ENCODE results near the gene FGD6. TPM values are rescaled to one million over a fixed set of nuclear protein-coding genes. Genes with fewer than 3 reads are reported as not detected.

The FGD6 gene
- total RNA-seq: 10 to 100 TPM; 14.6 to 26.4 TPM
- polyA plus RNA-seq: 1 to 10 TPM; 2.4 to 3.4 TPM
- long read RNA-seq, donor 1, full-length matches to known transcripts: 2 of 2 reads
- long read RNA-seq, donor 1, partial matches to known transcripts: 0 of 2 reads
- long read RNA-seq, donor 1, other reads (novel, unspliced or antisense): 0 of 2 reads
- long read RNA-seq, donor 2, full-length matches to known transcripts: 1 of 1 reads
- long read RNA-seq, donor 2, partial matches to known transcripts: 0 of 1 reads
- long read RNA-seq, donor 2, other reads (novel, unspliced or antisense): 0 of 1 reads
- long read RNA-seq, donor 3, full-length matches to known transcripts: 2 of 2 reads
- long read RNA-seq, donor 3, partial matches to known transcripts: 0 of 2 reads
- long read RNA-seq, donor 3, other reads (novel, unspliced or antisense): 0 of 2 reads
- long read RNA-seq, donor 4: 0 reads
- long read RNA-seq, donor 5, full-length matches to known transcripts: 1 of 1 reads
- long read RNA-seq, donor 5, partial matches to known transcripts: 0 of 1 reads
- long read RNA-seq, donor 5, other reads (novel, unspliced or antisense): 0 of 1 reads

DNA sequence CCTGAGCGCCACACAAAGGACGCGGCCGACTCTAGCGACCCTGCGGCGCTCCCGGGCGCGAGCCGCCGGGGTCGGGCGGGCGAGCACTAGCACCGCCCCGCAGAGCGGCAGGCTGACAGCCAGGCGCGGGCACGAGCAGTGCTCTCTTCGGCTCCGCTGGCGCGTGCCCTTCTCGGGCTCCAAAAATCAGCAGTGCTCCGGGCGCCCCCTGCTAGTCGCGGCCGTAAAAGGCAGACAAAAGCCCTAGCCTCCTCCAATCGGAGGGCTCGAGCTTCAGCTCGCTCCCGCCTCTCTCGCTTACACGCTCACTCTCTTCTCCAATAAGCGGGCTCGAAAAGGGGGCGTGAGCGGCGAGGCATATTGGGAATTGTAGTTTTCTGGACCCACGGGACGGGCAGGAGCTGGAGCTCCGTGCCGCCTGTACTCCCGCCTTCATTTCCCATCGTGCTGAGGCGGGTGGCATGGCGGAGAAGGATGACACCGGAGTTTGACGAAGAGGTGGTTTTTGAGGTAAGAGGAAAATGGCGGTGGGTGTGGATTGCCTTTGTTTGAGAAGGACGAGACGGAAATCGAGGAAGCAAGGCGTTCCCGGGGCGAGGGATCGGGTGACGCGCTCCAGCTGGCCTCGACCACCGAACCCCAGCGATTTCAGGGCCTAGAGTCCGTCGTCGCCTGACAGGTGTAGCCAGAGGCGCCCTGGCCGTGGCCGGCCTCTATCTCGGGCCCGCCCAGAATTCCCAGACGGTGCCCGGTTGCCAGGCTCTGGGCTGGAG, at the start of gene FGD6, which contains the start of gene VEZT:
Gene FGD6 (minus strand): TSS at position 91 of the 773 bp plus-strand sequence. CDS start 227 bp downstream, outside the sequence.
Gene VEZT (plus strand): TSS at position 431 of the 773 bp plus-strand sequence. CDS start 44 bp downstream, at position 475.
- peaks cover 3 to 15% (median 8%) of the 10 kb centered on the region in 5 donors for H3K4me1 ChIP-seq (ENCODE audit: control insufficient read depth in 5 of 5, insufficient read depth in 5 of 5, low read length in 5 of 5)
- whole genome bisulfite sequencing, 2 donors: 0 to 1% methylated on average over 64 to 75 of the region's 75 CpGs
- ATAC-seq (ENCODE audit: insufficient read depth, low FRiP score): peak; percentile 96

GRCh38 chr12:95266254-95266653, 49.0 kb upstream of the FGD6 start:
- no peak overlapping the region for H3K27ac ChIP-seq (ENCODE audit: low read depth in 1 of 2, low read length in 1 of 2)
- no peak for DNase-seq
- H3K4me3 ChIP-seq: no peak overlapping the region
- peaks cover 4 to 26% (median 17%) of the 10 kb centered on the region in 4 donors for H3K36me3 ChIP-seq (ENCODE audit: control insufficient read depth in 4 of 4, insufficient read depth in 4 of 4, low read length in 4 of 4)
- no peak for ATAC-seq (ENCODE audit: insufficient read depth, low FRiP score)
- TF ChIP-seq, protein P1, sequence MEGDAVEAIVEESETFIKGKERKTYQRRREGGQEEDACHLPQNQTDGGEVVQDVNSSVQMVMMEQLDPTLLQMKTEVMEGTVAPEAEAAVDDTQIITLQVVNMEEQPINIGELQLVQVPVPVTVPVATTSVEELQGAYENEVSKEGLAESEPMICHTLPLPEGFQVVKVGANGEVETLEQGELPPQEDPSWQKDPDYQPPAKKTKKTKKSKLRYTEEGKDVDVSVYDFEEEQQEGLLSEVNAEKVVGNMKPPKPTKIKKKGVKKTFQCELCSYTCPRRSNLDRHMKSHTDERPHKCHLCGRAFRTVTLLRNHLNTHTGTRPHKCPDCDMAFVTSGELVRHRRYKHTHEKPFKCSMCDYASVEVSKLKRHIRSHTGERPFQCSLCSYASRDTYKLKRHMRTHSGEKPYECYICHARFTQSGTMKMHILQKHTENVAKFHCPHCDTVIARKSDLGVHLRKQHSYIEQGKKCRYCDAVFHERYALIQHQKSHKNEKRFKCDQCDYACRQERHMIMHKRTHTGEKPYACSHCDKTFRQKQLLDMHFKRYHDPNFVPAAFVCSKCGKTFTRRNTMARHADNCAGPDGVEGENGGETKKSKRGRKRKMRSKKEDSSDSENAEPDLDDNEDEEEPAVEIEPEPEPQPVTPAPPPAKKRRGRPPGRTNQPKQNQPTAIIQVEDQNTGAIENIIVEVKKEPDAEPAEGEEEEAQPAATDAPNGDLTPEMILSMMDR (IDR thresholded peaks at IDR 0.05; ENCODE audit: control extremely low read depth, extremely low read depth): no peak
- H3K9me3 ChIP-seq (ENCODE audit: control insufficient read depth in 4 of 4, insufficient read depth in 3 of 4, low read length in 3 of 4): no peaks in the 10 kb centered on the region
- no peaks in the 10 kb centered on the region for H3K27me3 ChIP-seq (ENCODE audit: control insufficient read depth in 3 of 3, insufficient read depth in 3 of 3, low read length in 2 of 3)
- no peak overlapping the region for H3K9ac ChIP-seq (ENCODE audit: insufficient read depth in 1 of 2, low read length in 2 of 2)
- H3K4me1 ChIP-seq (ENCODE audit: control insufficient read depth in 5 of 5, insufficient read depth in 5 of 5, low read length in 5 of 5): peaks cover 0 to 5% (median 0%) of the 10 kb centered on the region in 5 donors
- WGBS, 2 donors: 88 to 98% methylated on average over 6 of the region's 6 CpGs

More for the DNA sequence above, at the start of gene FGD6, which contains the start of gene VEZT:
- Histone ChIP-seq H3K27me3 (ENCODE audit: control insufficient read depth in 3 of 3, insufficient read depth in 3 of 3, low read length in 2 of 3) (no peaks in the 10 kb centered on the region), H3K9me3 (ENCODE audit: control insufficient read depth in 4 of 4, insufficient read depth in 3 of 4, low read length in 3 of 4) (no peaks in the 10 kb centered on the region), H3K9ac (ENCODE audit: insufficient read depth in 1 of 2, low read length in 2 of 2) (peak within 1 kb of the TSS; percentile 63 to 96), H3K27ac (ENCODE audit: low read depth in 1 of 2, low read length in 1 of 2) (peak within 1 kb of the TSS; percentile 96 to 97), H3K36me3 (ENCODE audit: control insufficient read depth in 4 of 4, insufficient read depth in 4 of 4, low read length in 4 of 4) (no peaks in the 10 kb centered on the region), H3K4me3 (peak within 1 kb of the TSS; percentile 69)
- DNase-seq: peak; percentile 100
- TF ChIP-seq, protein P1 (IDR thresholded peaks at IDR 0.05; ENCODE audit: control extremely low read depth, extremely low read depth): peak; percentile 47

DNA sequence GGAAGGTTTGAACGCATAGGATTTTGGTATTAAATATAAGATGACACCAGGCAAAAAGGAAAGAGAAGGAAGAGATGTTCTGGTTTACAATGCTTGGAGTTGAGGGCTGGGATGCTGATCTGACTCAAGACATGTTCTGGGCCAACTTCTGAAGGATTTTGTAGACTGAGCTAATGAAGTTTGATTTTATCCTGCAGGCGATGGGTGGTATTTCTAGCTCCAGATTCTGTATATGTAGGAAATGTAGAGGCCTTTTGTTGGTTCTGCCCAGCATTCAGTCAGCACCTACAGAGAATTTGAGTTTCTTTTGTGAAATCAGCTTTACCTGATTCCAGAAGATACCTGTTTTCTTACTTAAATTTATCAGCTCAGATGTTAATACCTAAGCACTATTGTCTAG, 48.5 kb upstream of the FGD6 start:
- Histone ChIP-seq H3K4me3 (no peak overlapping the region), H3K9me3 (ENCODE audit: control insufficient read depth in 4 of 4, insufficient read depth in 3 of 4, low read length in 3 of 4) (no peaks in the 10 kb centered on the region), H3K27ac (ENCODE audit: low read depth in 1 of 2, low read length in 1 of 2) (no peak overlapping the region), H3K9ac (ENCODE audit: insufficient read depth in 1 of 2, low read length in 2 of 2) (no peak overlapping the region), H3K36me3 (ENCODE audit: control insufficient read depth in 4 of 4, insufficient read depth in 4 of 4, low read length in 4 of 4) (peaks cover 4 to 26% (median 17%) of the 10 kb centered on the region in 4 donors), H3K4me1 (ENCODE audit: control insufficient read depth in 5 of 5, insufficient read depth in 5 of 5, low read length in 5 of 5) (peaks cover 0 to 4% (median 0%) of the 10 kb centered on the region in 5 donors), H3K27me3 (ENCODE audit: control insufficient read depth in 3 of 3, insufficient read depth in 3 of 3, low read length in 2 of 3) (no peaks in the 10 kb centered on the region)
- WGBS, 2 donors: 94 to 96% methylated on average over 2 of the region's 2 CpGs
- DNase-seq (no peak), ATAC-seq (ENCODE audit: insufficient read depth, low FRiP score) (no peak)
- TF ChIP-seq, protein P1 (IDR thresholded peaks at IDR 0.05; ENCODE audit: control extremely low read depth, extremely low read depth): no peak
